Measurements from ENCODE around the gene GPR160. TPM values are rescaled to one million over a fixed set of nuclear protein-coding genes. Genes with fewer than 3 reads are reported as not detected.
"Not testable (repeated sequence)": the region's sequence is repeated elsewhere in the genome, so short reads cannot be mapped to it uniquely, and the experiment has no call there.

Gene GPR160
- total and polyA plus RNA-seq, 7 experiments from 2014 or later = 6.1 to 44.3 (median 17.1) TPM

DNA sequence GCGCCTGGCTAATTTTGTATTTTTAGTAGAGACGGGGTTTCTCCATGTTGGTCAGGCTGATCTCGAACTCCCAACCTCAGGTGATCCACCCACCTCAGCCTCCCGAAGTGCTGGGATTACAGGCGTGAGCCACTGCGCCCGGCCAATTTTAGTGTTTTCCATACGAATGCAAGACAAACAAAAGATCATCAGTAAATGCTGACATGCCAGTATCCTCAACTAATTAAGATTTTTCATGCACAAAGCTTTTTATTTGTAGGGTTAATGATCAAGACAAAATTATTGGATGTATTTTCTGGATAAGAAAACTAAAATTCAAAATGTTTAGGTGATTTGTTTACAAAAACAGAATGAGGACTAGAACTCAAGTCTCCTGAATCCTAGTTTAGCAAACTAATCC, 76.4 kb downstream of the GPR160 start:
- H3K36me3 Mint-ChIP-seq = peaks cover 3 to 40% (median 30%) of the 10 kb centered on the region in 5 donors
- POLR2A ChIA-PET = not testable (repeated sequence)

DNA sequence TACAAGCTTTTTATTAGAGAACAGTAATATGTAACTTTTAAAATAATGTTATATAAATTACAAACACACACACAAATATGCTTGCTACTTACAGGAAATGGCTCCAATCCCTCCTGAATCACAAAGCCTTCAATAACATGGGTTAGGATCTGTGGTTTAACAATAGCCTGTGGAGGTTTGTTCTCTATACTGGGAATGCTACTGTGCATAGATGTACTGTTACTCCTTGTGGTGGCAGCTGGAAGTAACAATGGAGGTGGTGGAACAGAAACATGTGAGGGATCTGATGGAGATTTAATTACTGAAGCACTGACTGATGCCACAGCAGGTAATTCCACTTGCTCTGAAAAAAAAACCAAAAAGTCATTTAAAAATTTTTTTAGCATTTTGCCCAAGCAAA, 79.3 kb downstream of the GPR160 start:
- Histone ChIP-seq H3K4me1 (ENCODE audit: control insufficient read depth in 2 of 2, insufficient read depth in 2 of 2, low read length in 2 of 2) (no peaks in the 10 kb centered on the region), H3K9me3 (ENCODE audit: control insufficient read depth in 2 of 3, low read length in 3 of 3) (no peaks in the 10 kb centered on the region), H3K36me3 (ENCODE audit: control insufficient read depth in 2 of 3, insufficient read depth in 3 of 3, low read length in 3 of 3) (peaks cover 16 to 73% (median 28%) of the 10 kb centered on the region in 3 experiments), H3K27ac (ENCODE audit: low read depth, low read length) (no peak overlapping the region), H3K27me3 (ENCODE audit: control insufficient read depth in 2 of 2, insufficient read depth in 2 of 2, low read length in 2 of 2) (no peaks in the 10 kb centered on the region), H3K4me3 (ENCODE audit: low read length) (no peak overlapping the region)
- H3K9me3 Mint-ChIP-seq = no peaks in the 10 kb centered on the region
- intact Hi-C loops (cut with micrococcal nuclease) = loop anchor here in 1 of 2 donors (2.0 kb wide), 1 partner anchor 14 kb away; no protein-coding TSS in a partner anchor
- peaks cover 3 to 41% (median 21%) of the 10 kb centered on the region in 5 donors for H3K36me3 Mint-ChIP-seq
- DNase-seq = no peak
- ChIA-PET POLR2A (interaction anchor here (0.6 to 1.4 kb wide), 4 partner anchors 37 to 1323 kb away, joined by 3 to 4 read pairs (median 3); no protein-coding TSS in a partner anchor), CTCF (interaction anchor here (0.6 to 1.0 kb wide), 4 partner anchors 13 to 241 kb away, joined by 3 to 6 read pairs (median 4); no protein-coding TSS in a partner anchor)
- no peaks in the 10 kb centered on the region for H3K27me3 Mint-ChIP-seq
- H3K27ac Mint-ChIP-seq = peak overlapping the region in 2 of 9 donors; percentile 22 to 66
- no peak overlapping the region for H3K4me3 Mint-ChIP-seq
- ATAC-seq = no peak
- H3K4me1 Mint-ChIP-seq = peaks cover 0 to 26% (median 8%) of the 10 kb centered on the region in 7 donors

More for the DNA sequence above, 76.4 kb downstream of the GPR160 start:
- ATAC-seq; H3K27me3 ChIP-seq (ENCODE audit: control insufficient read depth in 2 of 2, insufficient read depth in 2 of 2, low read length in 2 of 2); DNase-seq; H3K27ac ChIP-seq (ENCODE audit: low read depth, low read length); H3K9me3 Mint-ChIP-seq; intact Hi-C loops (cut with micrococcal nuclease); H3K9me3 ChIP-seq (ENCODE audit: control insufficient read depth in 2 of 3, low read length in 3 of 3); H3K27me3 Mint-ChIP-seq; H3K4me3 Mint-ChIP-seq; H3K4me3 ChIP-seq (ENCODE audit: low read length): not testable (repeated sequence)
- CTCF ChIA-PET = interaction anchor here (0.8 kb wide), 1 partner anchor 49 kb away, joined by 3 read pairs; no protein-coding TSS in a partner anchor
- Histone ChIP-seq H3K36me3 (ENCODE audit: control insufficient read depth in 2 of 3, insufficient read depth in 3 of 3, low read length in 3 of 3) (peaks cover 6 to 55% (median 18%) of the 10 kb centered on the region in 3 experiments), H3K4me1 (ENCODE audit: control insufficient read depth in 2 of 2, insufficient read depth in 2 of 2, low read length in 2 of 2) (peaks cover 0 to 12% of the 10 kb centered on the region in 2 donors)
- H3K27ac Mint-ChIP-seq = peak overlapping the region in 1 of 9 donors; percentile 48
- H3K4me1 Mint-ChIP-seq = peaks cover 16 to 39% (median 30%) of the 10 kb centered on the region in 7 donors

GRCh38 chr3:170128259-170128976, 90.6 kb downstream of the GPR160 start:
- Histone ChIP-seq H3K4me1 (ENCODE audit: control insufficient read depth in 2 of 2, insufficient read depth in 2 of 2, low read length in 2 of 2) (peaks cover 0 to 9% of the 10 kb centered on the region in 2 donors), H3K36me3 (ENCODE audit: control insufficient read depth in 2 of 3, insufficient read depth in 3 of 3, low read length in 3 of 3) (peaks cover 0 to 35% (median 12%) of the 10 kb centered on the region in 3 experiments), H3K27ac (ENCODE audit: low read depth, low read length) (peak overlapping the region; percentile 39), H3K4me3 (ENCODE audit: low read length) (no peak overlapping the region), H3K27me3 (ENCODE audit: control insufficient read depth in 2 of 2, insufficient read depth in 2 of 2, low read length in 2 of 2) (no peaks in the 10 kb centered on the region), H3K9me3 (ENCODE audit: control insufficient read depth in 2 of 3, low read length in 3 of 3) (peaks cover 0 to 8% (median 0%) of the 10 kb centered on the region in 3 experiments)
- Mint-ChIP-seq H3K27ac (peak overlapping the region; percentile 50 to 88 (median 73)), H3K36me3 (peaks cover 11 to 45% (median 30%) of the 10 kb centered on the region in 5 donors), H3K4me1 (peaks cover 13 to 67% (median 42%) of the 10 kb centered on the region in 7 donors), H3K9me3 (peaks cover 0 to 7% (median 1%) of the 10 kb centered on the region in 11 donors), H3K27me3 (no peaks in the 10 kb centered on the region), H3K4me3 (peak overlapping the region; percentile 53 to 89 (median 75))
- intact Hi-C loops (cut with micrococcal nuclease) = loop anchor here (2.0 to 5.0 kb wide), 3 partner anchors 14 to 49 kb away; no protein-coding TSS in a partner anchor
- DNase-seq (peak in 7 of 9 donors; percentile 9 to 37 (median 16)), ATAC-seq (peak; percentile 64)
- ChIA-PET POLR2A (interaction anchor here (0.6 to 1.5 kb wide), 3 partner anchors 46 to 362 kb away, joined by 3 to 8 read pairs (median 6); no protein-coding TSS in a partner anchor), CTCF (interaction anchor here (1.3 kb wide), 1 partner anchor 43 kb away, joined by 5 read pairs; no protein-coding TSS in a partner anchor)

DNA sequence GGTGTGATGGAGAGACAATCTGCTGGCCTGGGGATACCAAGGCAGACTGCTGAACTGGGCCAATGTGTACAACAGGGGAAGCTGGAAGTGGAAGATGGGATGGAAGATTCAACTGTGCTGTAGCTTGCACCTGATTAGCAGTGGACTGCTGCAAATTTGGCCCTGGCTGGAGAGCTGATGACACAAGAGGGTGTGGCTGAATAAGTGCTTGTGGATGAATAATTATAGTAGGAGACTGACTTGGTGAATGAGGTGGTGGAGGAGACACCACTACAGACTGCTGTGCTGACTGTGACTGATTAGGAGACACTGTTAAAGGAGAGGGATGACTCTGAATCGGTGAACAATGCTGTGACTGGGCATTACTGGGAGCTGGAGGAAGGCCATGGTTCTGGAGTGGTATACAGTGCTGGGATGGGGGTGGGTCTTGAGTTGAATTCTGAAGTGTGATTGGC, 91.2 kb downstream of the GPR160 start:
- Mint-ChIP-seq H3K9me3 (peaks cover 0 to 10% (median 2%) of the 10 kb centered on the region in 11 donors), H3K4me1 (peaks cover 13 to 71% (median 42%) of the 10 kb centered on the region in 7 donors), H3K27ac (peak overlapping the region; percentile 50 to 88 (median 73)), H3K27me3 (no peaks in the 10 kb centered on the region), H3K4me3 (peak overlapping the region; percentile 53 to 89 (median 75)), H3K36me3 (peaks cover 14 to 50% (median 35%) of the 10 kb centered on the region in 5 donors)
- intact Hi-C loops (cut with micrococcal nuclease) = loop anchor here (2.0 to 5.0 kb wide), 3 partner anchors 14 to 48 kb away; no protein-coding TSS in a partner anchor
- Histone ChIP-seq H3K27me3 (ENCODE audit: control insufficient read depth in 2 of 2, insufficient read depth in 2 of 2, low read length in 2 of 2) (no peaks in the 10 kb centered on the region), H3K4me3 (ENCODE audit: low read length) (no peak overlapping the region), H3K9me3 (ENCODE audit: control insufficient read depth in 2 of 3, low read length in 3 of 3) (peaks cover 0 to 8% (median 0%) of the 10 kb centered on the region in 3 experiments), H3K36me3 (ENCODE audit: control insufficient read depth in 2 of 3, insufficient read depth in 3 of 3, low read length in 3 of 3) (peaks cover 0 to 41% (median 12%) of the 10 kb centered on the region in 3 experiments), H3K4me1 (ENCODE audit: control insufficient read depth in 2 of 2, insufficient read depth in 2 of 2, low read length in 2 of 2) (peaks cover 0 to 9% of the 10 kb centered on the region in 2 donors), H3K27ac (ENCODE audit: low read depth, low read length) (peak overlapping the region; percentile 40)
- DNase-seq (no peak), ATAC-seq (peak; percentile 52)
- ChIA-PET POLR2A (interaction anchor here (0.6 to 1.5 kb wide), 3 partner anchors 46 to 362 kb away, joined by 3 to 8 read pairs (median 6); no protein-coding TSS in a partner anchor), CTCF (interaction anchor here (1.3 kb wide), 1 partner anchor 42 kb away, joined by 5 read pairs; no protein-coding TSS in a partner anchor)

- H3K4me3 Mint-ChIP-seq = no peak overlapping the region
- no peaks in the 10 kb centered on the region for H3K27me3 Mint-ChIP-seq
- Histone ChIP-seq H3K36me3 (ENCODE audit: control insufficient read depth in 2 of 3, insufficient read depth in 3 of 3, low read length in 3 of 3) (peaks cover 0 to 46% (median 16%) of the 10 kb centered on the region in 3 experiments), H3K27me3 (ENCODE audit: control insufficient read depth in 2 of 2, insufficient read depth in 2 of 2, low read length in 2 of 2) (no peaks in the 10 kb centered on the region), H3K9me3 (ENCODE audit: control insufficient read depth in 2 of 3, low read length in 3 of 3) (peaks cover 0 to 8% (median 0%) of the 10 kb centered on the region in 3 experiments), H3K4me3 (ENCODE audit: low read length) (no peak overlapping the region), H3K27ac (ENCODE audit: low read depth, low read length) (no peak overlapping the region), H3K4me1 (ENCODE audit: control insufficient read depth in 2 of 2, insufficient read depth in 2 of 2, low read length in 2 of 2) (peaks cover 0 to 9% of the 10 kb centered on the region in 2 donors)
- ChIA-PET POLR2A (no interaction called here), CTCF (interaction anchor here (0.6 kb wide), 1 partner anchor 14 kb away, joined by 3 read pairs; no protein-coding TSS in a partner anchor)
- H3K4me1 Mint-ChIP-seq = peaks cover 13 to 74% (median 49%) of the 10 kb centered on the region in 7 donors
- intact Hi-C loops (cut with micrococcal nuclease) = no loop called here
- ATAC-seq (no peak), DNase-seq (no peak)
- H3K36me3 Mint-ChIP-seq = peaks cover 22 to 56% (median 45%) of the 10 kb centered on the region in 5 donors
- peaks cover 0 to 10% (median 2%) of the 10 kb centered on the region in 11 donors for H3K9me3 Mint-ChIP-seq
- H3K27ac Mint-ChIP-seq = peak overlapping the region in 2 of 9 donors; percentile 17 to 38
These were observed 92.7 kb downstream of the GPR160 start for GRCh38 chr3:170130532-170130931.

DNA sequence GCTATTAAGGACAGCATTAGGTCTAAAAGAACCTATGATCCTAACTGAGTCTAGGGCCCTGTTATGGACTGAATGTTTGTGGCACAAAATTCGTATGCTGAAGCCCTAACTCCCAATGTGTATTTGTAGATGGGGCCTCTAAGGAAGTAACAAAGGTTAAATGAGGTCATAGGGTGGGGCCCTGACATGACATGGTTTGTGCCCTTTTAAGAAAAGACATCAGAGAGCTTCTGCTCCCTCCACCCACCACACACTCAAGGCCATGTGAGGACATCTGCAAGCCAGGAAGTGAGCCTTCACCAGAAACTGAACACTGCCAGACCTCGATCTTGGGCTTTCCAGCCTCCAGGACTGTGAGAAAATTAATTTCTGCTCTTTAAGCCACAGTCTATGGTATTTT, 94.5 kb downstream of the GPR160 start:
- H3K4me3 Mint-ChIP-seq = no peak overlapping the region
- H3K36me3 Mint-ChIP-seq = peaks cover 24 to 65% (median 55%) of the 10 kb centered on the region in 5 donors
- Histone ChIP-seq H3K36me3 (ENCODE audit: control insufficient read depth in 2 of 3, insufficient read depth in 3 of 3, low read length in 3 of 3) (peaks cover 0 to 53% (median 18%) of the 10 kb centered on the region in 3 experiments), H3K27me3 (ENCODE audit: control insufficient read depth in 2 of 2, insufficient read depth in 2 of 2, low read length in 2 of 2) (no peaks in the 10 kb centered on the region), H3K4me3 (ENCODE audit: low read length) (no peak overlapping the region), H3K9me3 (ENCODE audit: control insufficient read depth in 2 of 3, low read length in 3 of 3) (peaks cover 0 to 8% (median 0%) of the 10 kb centered on the region in 3 experiments), H3K27ac (ENCODE audit: low read depth, low read length) (no peak overlapping the region), H3K4me1 (ENCODE audit: control insufficient read depth in 2 of 2, insufficient read depth in 2 of 2, low read length in 2 of 2) (peaks cover 0 to 9% of the 10 kb centered on the region in 2 donors)
- H3K4me1 Mint-ChIP-seq = peaks cover 19 to 77% (median 51%) of the 10 kb centered on the region in 7 donors
- peak overlapping the region in 1 of 9 donors; percentile 47 for H3K27ac Mint-ChIP-seq
- DNase-seq (peak in 2 of 9 donors; percentile 4 to 22), ATAC-seq (peak; percentile 42)
- H3K27me3 Mint-ChIP-seq = no peaks in the 10 kb centered on the region
- POLR2A ChIA-PET = interaction anchor here (0.6 to 1.7 kb wide), 2 partner anchors 22 to 46 kb away, joined by 3 to 7 read pairs; no protein-coding TSS in a partner anchor
- intact Hi-C loops (cut with micrococcal nuclease) = no loop called here
- H3K9me3 Mint-ChIP-seq = peaks cover 0 to 10% (median 2%) of the 10 kb centered on the region in 11 donors
- CTCF ChIA-PET = no interaction called here
